Measurements from ENCODE around the gene OBSL1.
A peak's percentile ranks its signal among the peaks of the same experiment; 100 is the strongest.

OBSL1 gene

GRCh38 chr2:219571311-219572236 lies at the start of gene OBSL1:
OBSL1 (minus strand) TSS chr2:219571539; CDS start chr2:219571232, 307 bp downstream.
- peak; percentile 83 for DNase-seq (ENCODE audit: low read depth)

GRCh38 chr2:219620546-219620945 lies 49.2 kb upstream of the OBSL1 start:
- DNase-seq (ENCODE audit: low read depth), result peak; percentile 67

- DNase-seq (ENCODE audit: low read depth), result no peak
Measured at GRCh38 chr2:219619235-219619634, 47.9 kb upstream of the OBSL1 start.

- no peak for DNase-seq (ENCODE audit: low read depth)
Measured at GRCh38 chr2:219618733-219619122, 47.4 kb upstream of the OBSL1 start.

GRCh38 chr2:219616550-219616949 lies 45.2 kb upstream of the OBSL1 start:
- DNase-seq (ENCODE audit: low read depth), result no peak

- DNase-seq (ENCODE audit: low read depth), result no peak
Measured at GRCh38 chr2:219615894-219616293, 44.6 kb upstream of the OBSL1 start.

- no peak for DNase-seq (ENCODE audit: low read depth)
Measured at GRCh38 chr2:219615036-219615435, 43.7 kb upstream of the OBSL1 start.

GRCh38 chr2:219614076-219614860 lies 42.9 kb upstream of the OBSL1 start:
- DNase-seq (ENCODE audit: low read depth), result no peak

- DNase-seq (ENCODE audit: low read depth), result no peak
Measured at GRCh38 chr2:219613461-219614070, 42.2 kb upstream of the OBSL1 start.

- DNase-seq (ENCODE audit: low read depth), result no peak
Measured at GRCh38 chr2:219612577-219613286, 41.4 kb upstream of the OBSL1 start.

- no peak for DNase-seq (ENCODE audit: low read depth)
Measured at GRCh38 chr2:219611866-219612576, 40.7 kb upstream of the OBSL1 start.

- DNase-seq (ENCODE audit: low read depth), result no peak
Measured at GRCh38 chr2:219611306-219611705, 40.0 kb upstream of the OBSL1 start.

- DNase-seq (ENCODE audit: low read depth), result no peak
Measured at GRCh38 chr2:219609149-219609750, 37.9 kb upstream of the OBSL1 start.

GRCh38 chr2:219608399-219608964 lies 37.1 kb upstream of the OBSL1 start:
- no peak for DNase-seq (ENCODE audit: low read depth)

- DNase-seq (ENCODE audit: low read depth), result no peak
Measured at GRCh38 chr2:219607931-219608330, 36.6 kb upstream of the OBSL1 start.

- DNase-seq (ENCODE audit: low read depth), result no peak
Measured at GRCh38 chr2:219605607-219605954, 34.2 kb upstream of the OBSL1 start.

GRCh38 chr2:219603771-219604170 lies 32.4 kb upstream of the OBSL1 start:
- DNase-seq (ENCODE audit: low read depth), result no peak

- peak; percentile 13 for DNase-seq (ENCODE audit: low read depth)
Measured at GRCh38 chr2:219598308-219599078, 27.2 kb upstream of the OBSL1 start.

- peak; percentile 98 for DNase-seq (ENCODE audit: low read depth)
Measured at GRCh38 chr2:219597552-219598307, 26.4 kb upstream of the OBSL1 start, which contains the start of gene STK11IP. STK11IP (plus strand) TSS chr2:219597857; CDS start chr2:219598120, 263 bp downstream.

All from EH (cell line).